ENCODE results near the gene GABARAP. TPM values are rescaled to one million over a fixed set of nuclear protein-coding genes. Genes with fewer than 3 reads are reported as not detected.

Gene GABARAP
- total RNA-seq, 6 donors from 2014 or later = 381 to 631 (median 601) TPM

- TF ChIP-seq EP300 (IDR thresholded peaks at IDR 0.05) (no peak), POLR2A (IDR thresholded peaks at IDR 0.05) (no peak), POLR2AphosphoS5 (IDR thresholded peaks at IDR 0.05) (no peak), CTCF (IDR thresholded peaks at IDR 0.05) (no peak)
- no peak for DNase-seq
- H3K27ac ChIP-seq = no peak overlapping the region
- peaks cover 20 to 86% (median 74%) of the 10 kb centered on the region in 4 donors for H3K36me3 ChIP-seq
- no peak overlapping the region for H3K4me3 ChIP-seq
- 93 to 97% methylated on average over 15 to 30 of the region's 31 CpGs for WGBS, 2 donors
- no peak for ATAC-seq (ENCODE audit: low FRiP score in 2 of 2)
- peaks cover 0 to 18% (median 4%) of the 10 kb centered on the region in 4 donors for H3K4me1 ChIP-seq
- H3K9me3 ChIP-seq = no peaks in the 10 kb centered on the region
- no peaks in the 10 kb centered on the region for H3K27me3 ChIP-seq
Measured at GRCh38 chr17:7226721-7227710, 15.2 kb downstream of the GABARAP start.

- Histone ChIP-seq H3K36me3 (peaks cover 20 to 97% (median 81%) of the 10 kb centered on the region in 4 donors), H3K4me1 (peaks cover 9 to 18% (median 11%) of the 10 kb centered on the region in 4 donors), H3K9me3 (no peaks in the 10 kb centered on the region), H3K27me3 (no peaks in the 10 kb centered on the region), H3K4me3 (no peak overlapping the region), H3K27ac (no peak overlapping the region)
- DNase-seq (peak in 1 of 2 donors; percentile 80), ATAC-seq (ENCODE audit: low FRiP score in 2 of 2) (no peak)
- 68 to 90% methylated on average over 3 to 21 of the region's 21 CpGs for WGBS, 2 donors
- TF ChIP-seq EP300 (IDR thresholded peaks at IDR 0.05) (no peak), CTCF (IDR thresholded peaks at IDR 0.05) (no peak), POLR2AphosphoS5 (IDR thresholded peaks at IDR 0.05) (no peak), POLR2A (IDR thresholded peaks at IDR 0.05) (no peak)
Measured at GRCh38 chr17:7225711-7226331, 16.4 kb downstream of the GABARAP start.

GRCh38 chr17:7224661-7225111 is 17.6 kb downstream of the GABARAP start:
- WGBS, 2 donors = 60 to 88% methylated on average over 1 to 15 of the region's 15 CpGs
- Histone ChIP-seq H3K36me3 (peaks cover 15 to 88% (median 74%) of the 10 kb centered on the region in 4 donors), H3K27me3 (no peaks in the 10 kb centered on the region), H3K4me1 (peaks cover 13 to 23% (median 17%) of the 10 kb centered on the region in 4 donors), H3K27ac (no peak overlapping the region), H3K4me3 (no peak overlapping the region), H3K9me3 (no peaks in the 10 kb centered on the region)
- DNase-seq = peak in 1 of 2 donors; percentile 53
- no peak for ATAC-seq (ENCODE audit: low FRiP score in 2 of 2)
- TF ChIP-seq POLR2AphosphoS5 (IDR thresholded peaks at IDR 0.05) (no peak), POLR2A (IDR thresholded peaks at IDR 0.05) (no peak), EP300 (IDR thresholded peaks at IDR 0.05) (no peak), CTCF (IDR thresholded peaks at IDR 0.05) (no peak)

GRCh38 chr17:7224110-7224509 is 18.1 kb downstream of the GABARAP start:
- 87% methylated on average over 10 of the region's 10 CpGs; no CpG with 5 or more reads in 1 of the 2 donors for WGBS, 2 donors
- Histone ChIP-seq H3K36me3 (peaks cover 11 to 82% (median 69%) of the 10 kb centered on the region in 4 donors), H3K4me1 (peaks cover 16 to 28% (median 21%) of the 10 kb centered on the region in 4 donors), H3K9me3 (no peaks in the 10 kb centered on the region), H3K27ac (no peak overlapping the region), H3K27me3 (no peaks in the 10 kb centered on the region), H3K4me3 (no peak overlapping the region)
- peak in 1 of 2 donors; percentile 56 for DNase-seq
- no peak for ATAC-seq (ENCODE audit: low FRiP score in 2 of 2)
- TF ChIP-seq POLR2AphosphoS5 (IDR thresholded peaks at IDR 0.05) (no peak), POLR2A (IDR thresholded peaks at IDR 0.05) (no peak), CTCF (IDR thresholded peaks at IDR 0.05) (no peak), EP300 (IDR thresholded peaks at IDR 0.05) (no peak)

All from upper lobe of left lung (tissue), 6 donors.